Peyer's patch (tissue), 4 donors: ENCODE measurements around the gene HOXA4. TPM values are rescaled to one million over a fixed set of nuclear protein-coding genes. Genes with fewer than 3 reads are reported as not detected.

Experiments
- DNase-seq, 3 donors: peaks; one replicate each; pipeline ENCODE4 v3.0.0-alpha.2; 2017 to 2019
- H3K27ac ChIP-seq, 4 donors: fragments of 200-600 bp; sonication (generic); one replicate each; pipeline ENCODE4 v1.5.1; 2016 to 2019
- H3K27me3 ChIP-seq, 2 donors: fragments of 200-600 bp; sonication (generic); one replicate each; pipeline ENCODE4 v1.5.1; 2019
- H3K36me3 ChIP-seq, 3 donors: fragments of 200-600 bp; sonication (generic); one replicate each; pipeline ENCODE4 v1.5.1; 2016 to 2019
- H3K4me1 ChIP-seq, 4 donors: fragments of 200-600 bp; sonication (generic); one replicate each; pipeline ENCODE4 v1.5.1; 2016 to 2019
- H3K4me3 ChIP-seq, 4 donors: fragments of 200-600 bp; sonication (generic); 1 replicate in 3 of 4; 2 replicates in 1 of 4; pipeline ENCODE4 v1.5.1; 2016 to 2019; ENCODE audit warnings: mild to moderate bottlenecking in 1 of 4
- H3K9me3 ChIP-seq, 4 donors: fragments of 200-600 bp; sonication (generic); one replicate each; pipeline ENCODE4 v1.5.1; 2016 to 2019; ENCODE audit warnings: mild to moderate bottlenecking in 1 of 4
- CTCF ChIP-seq, 6 experiments: fragments of 450-650 bp in 4 of 6; fragments of 200-600 bp in 2 of 6; sonication (generic) in 1 of 6; IDR thresholded peaks; one replicate each; pipeline ENCODE4 v1.5.1; 2017 to 2019; ENCODE audit warnings: antibody characterized with exemption in 6 of 6, mild to moderate bottlenecking in 3 of 6, moderate library complexity in 1 of 6
- POLR2A ChIP-seq, 2 donors: fragments of 450-650 bp; IDR thresholded peaks; one replicate each; pipeline ENCODE4 v1.5.1; 2017; ENCODE audit warnings: antibody characterized with exemption in 2 of 2, mild to moderate bottlenecking in 2 of 2, moderate library complexity in 2 of 2
- total RNA-seq, 4 donors: library from RNA; depleted of rRNA; stranded (reverse); fragments of >200 nt; gene quantifications; one replicate each; pipeline ENCODE4 v1.1.0, GENCODE V29; 2016

The HOXA4 gene
- total RNA-seq, 4 donors from 2014 or later: 2.6 to 11.5 (median 5.9) TPM

- H3K4me3 ChIP-seq: peak overlapping the region in 3 of 4 donors; percentile 18 to 75 (median 63)
- peak; percentile 6 to 54 (median 44) for DNase-seq
- peaks cover 0 to 9% (median 0%) of the 10 kb centered on the region in 3 donors for H3K36me3 ChIP-seq
- H3K27me3 ChIP-seq: no peaks in the 10 kb centered on the region
- peak overlapping the region; percentile 66 to 96 (median 79) for H3K27ac ChIP-seq
- H3K9me3 ChIP-seq: no peaks in the 10 kb centered on the region
- no peak for TF ChIP-seq CTCF (IDR thresholded peaks at IDR 0.05)
- H3K4me1 ChIP-seq: peaks cover 0 to 36% (median 11%) of the 10 kb centered on the region in 4 donors
Measured at GRCh38 chr7:27146491-27147198, 16.1 kb upstream of the HOXA4 start.

GRCh38 chr7:27145914-27146412, 15.4 kb upstream of the HOXA4 start:
- Histone ChIP-seq H3K36me3 (peaks cover 0 to 9% (median 0%) of the 10 kb centered on the region in 3 donors), H3K4me3 (peak overlapping the region in 2 of 4 donors; percentile 37 to 75), H3K27ac (peak overlapping the region; percentile 42 to 96 (median 79)), H3K4me1 (peaks cover 0 to 36% (median 8%) of the 10 kb centered on the region in 4 donors), H3K9me3 (no peaks in the 10 kb centered on the region), H3K27me3 (no peaks in the 10 kb centered on the region)
- no peak for TF ChIP-seq POLR2A (IDR thresholded peaks at IDR 0.05)
- no peak for TF ChIP-seq CTCF (IDR thresholded peaks at IDR 0.05)
- no peak for DNase-seq

GRCh38 chr7:27145165-27145913, 14.8 kb upstream of the HOXA4 start:
- peaks cover 0 to 9% (median 0%) of the 10 kb centered on the region in 3 donors for H3K36me3 ChIP-seq
- DNase-seq: peak; percentile 13 to 63 (median 46)
- H3K27me3 ChIP-seq: no peaks in the 10 kb centered on the region
- peaks cover 0 to 36% (median 5%) of the 10 kb centered on the region in 4 donors for H3K4me1 ChIP-seq
- TF ChIP-seq CTCF (IDR thresholded peaks at IDR 0.05) (no peak), POLR2A (IDR thresholded peaks at IDR 0.05) (no peak)
- H3K27ac ChIP-seq: peak overlapping the region; percentile 42 to 96 (median 79)
- no peaks in the 10 kb centered on the region for H3K9me3 ChIP-seq
- H3K4me3 ChIP-seq: peak overlapping the region in 2 of 4 donors; percentile 70 to 75

- H3K27me3 ChIP-seq: no peaks in the 10 kb centered on the region
- peak overlapping the region; percentile 42 to 96 (median 79) for H3K27ac ChIP-seq
- peaks cover 0 to 9% (median 0%) of the 10 kb centered on the region in 3 donors for H3K36me3 ChIP-seq
- H3K9me3 ChIP-seq: no peaks in the 10 kb centered on the region
- peak; percentile 10 to 61 (median 45) for DNase-seq
- H3K4me3 ChIP-seq: peak overlapping the region in 2 of 4 donors; percentile 70 to 75
- H3K4me1 ChIP-seq: peaks cover 0 to 36% (median 5%) of the 10 kb centered on the region in 4 donors
- TF ChIP-seq POLR2A (IDR thresholded peaks at IDR 0.05) (no peak), CTCF (IDR thresholded peaks at IDR 0.05) (no peak)
Measured at GRCh38 chr7:27144781-27145164, 14.2 kb upstream of the HOXA4 start.

GRCh38 chr7:27143950-27144780, 13.6 kb upstream of the HOXA4 start:
- Histone ChIP-seq H3K9me3 (no peaks in the 10 kb centered on the region), H3K4me1 (peaks cover 0 to 36% (median 5%) of the 10 kb centered on the region in 4 donors), H3K4me3 (peak overlapping the region in 2 of 4 donors; percentile 70 to 75), H3K36me3 (peaks cover 0 to 9% (median 0%) of the 10 kb centered on the region in 3 donors), H3K27ac (peak overlapping the region; percentile 42 to 96 (median 79)), H3K27me3 (no peaks in the 10 kb centered on the region)
- peak in 2 of 3 donors; percentile 46 to 61 for DNase-seq
- TF ChIP-seq CTCF (IDR thresholded peaks at IDR 0.05): no peak
- TF ChIP-seq POLR2A (IDR thresholded peaks at IDR 0.05): peak; percentile 9 to 17
